SK-N-MC (cell line): ENCODE data around the gene SLAMF8.

ENCODE experiments used
- EZH2 ChIP-seq: fragments of 200-600 bp; sonication (generic); IDR thresholded peaks from one replicate; pipeline ENCODE4 v1.6.1; 2017; ENCODE audit warnings: antibody characterized with exemption
- POLR2AphosphoS5 ChIP-seq: IDR thresholded peaks from 2 replicates; pipeline ENCODE4 v1.6.1; 2012; ENCODE audit warnings: mild to moderate bottlenecking, low read depth, low read length, borderline replicate concordance

DNA sequence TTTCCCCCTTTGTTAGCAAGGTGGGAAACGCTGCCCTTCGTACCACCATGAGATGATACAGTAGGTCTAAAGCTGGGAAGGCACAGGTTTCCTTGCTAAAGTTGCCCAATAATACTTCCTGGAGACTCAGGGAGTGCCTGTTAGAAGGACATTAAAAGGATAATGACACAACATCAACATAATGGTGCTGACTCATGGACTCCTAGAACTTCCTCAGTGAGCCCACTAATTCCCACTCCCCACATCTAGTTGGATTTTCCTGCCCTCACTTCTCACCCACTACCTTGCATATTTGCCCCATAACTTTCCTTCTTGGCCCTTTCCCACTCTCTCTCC, 55.8 kb downstream of the SLAMF8 start:
- TF ChIP-seq POLR2AphosphoS5 (no peak), EZH2 (no peak)
